ELR (cell line): Measurements from ENCODE around the gene SSH2.

Source experiments
- DNase-seq: peaks from one replicate; pipeline ENCODE4 v3.0.0-alpha.2; 2015; ENCODE audit warnings: low read depth

The SSH2 gene

GRCh38 chr17:29612094-29612403, 318.0 kb downstream of the SSH2 start:
- DNase-seq, result no peak

DNA sequence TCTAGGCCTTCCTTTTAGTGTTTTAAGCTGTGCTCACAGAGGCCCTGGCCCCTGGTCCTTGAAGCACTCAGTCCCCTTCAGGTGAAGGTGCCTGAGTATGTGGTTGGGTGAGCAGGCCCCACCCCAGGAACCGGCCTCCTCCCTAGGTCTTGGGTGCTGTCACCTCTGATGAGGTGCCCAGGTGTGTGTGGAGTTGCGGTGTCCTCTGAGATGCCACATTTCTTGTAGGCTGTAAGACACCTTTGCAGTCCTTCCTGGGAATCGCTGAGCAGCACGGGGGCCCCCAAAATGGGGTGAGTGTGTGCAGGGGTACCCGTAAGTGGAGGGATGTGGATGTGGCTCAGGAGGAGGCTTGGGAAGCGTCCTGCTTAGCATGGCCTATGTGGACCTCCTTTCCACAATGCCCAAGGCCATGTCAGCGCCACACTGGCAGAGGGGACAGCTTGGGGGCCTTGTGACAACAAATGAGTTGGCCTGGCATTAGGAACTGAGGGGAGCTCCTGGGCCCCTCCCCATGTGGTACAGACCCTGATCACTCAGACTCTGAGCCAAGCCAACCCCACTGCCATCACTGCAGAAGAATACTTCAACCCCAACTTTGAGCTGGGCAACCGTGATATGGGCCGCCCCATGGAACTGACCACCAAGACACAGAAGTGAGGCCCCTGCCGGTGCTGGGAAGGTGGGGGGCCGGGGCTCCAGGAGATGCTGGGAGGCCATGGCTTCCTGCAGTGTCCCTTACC, 318.5 kb downstream of the SSH2 start:
- DNase-seq, result no peak

- no peak for DNase-seq
Measured at GRCh38 chr17:29610395-29610794, 319.6 kb downstream of the SSH2 start.

GRCh38 chr17:29608986-29609385, 321.0 kb downstream of the SSH2 start:
- DNase-seq, result no peak

GRCh38 chr17:29607557-29608195, 322.4 kb downstream of the SSH2 start:
- no peak for DNase-seq

DNA sequence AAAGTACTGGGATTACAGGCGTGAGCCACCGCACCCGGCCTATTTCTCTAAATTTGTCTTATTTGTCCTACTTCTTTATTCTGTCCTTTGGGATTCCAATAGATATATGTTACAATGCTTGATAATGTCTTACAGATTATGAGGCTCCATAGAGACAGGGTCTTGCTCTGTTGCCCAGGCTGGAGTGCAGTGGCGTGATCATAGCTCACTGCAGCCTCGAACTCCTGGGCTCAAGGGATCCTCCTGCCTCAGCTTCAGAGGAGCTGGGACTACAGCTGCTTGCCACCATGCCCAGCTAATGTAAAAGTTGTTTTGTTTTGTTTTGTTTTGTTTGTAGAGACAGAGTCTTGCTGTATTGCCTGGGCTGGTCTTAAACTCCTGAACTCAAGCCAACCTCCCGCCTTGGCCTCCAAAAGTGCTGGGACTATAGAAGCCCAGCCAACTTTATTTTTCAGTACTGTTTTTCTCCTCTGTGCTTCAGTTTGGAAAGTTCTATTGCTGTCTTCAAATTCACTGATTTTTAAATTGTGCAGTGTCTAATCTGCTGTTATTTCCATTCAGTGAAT, 326.8 kb downstream of the SSH2 start:
- DNase-seq, result no peak

DNA sequence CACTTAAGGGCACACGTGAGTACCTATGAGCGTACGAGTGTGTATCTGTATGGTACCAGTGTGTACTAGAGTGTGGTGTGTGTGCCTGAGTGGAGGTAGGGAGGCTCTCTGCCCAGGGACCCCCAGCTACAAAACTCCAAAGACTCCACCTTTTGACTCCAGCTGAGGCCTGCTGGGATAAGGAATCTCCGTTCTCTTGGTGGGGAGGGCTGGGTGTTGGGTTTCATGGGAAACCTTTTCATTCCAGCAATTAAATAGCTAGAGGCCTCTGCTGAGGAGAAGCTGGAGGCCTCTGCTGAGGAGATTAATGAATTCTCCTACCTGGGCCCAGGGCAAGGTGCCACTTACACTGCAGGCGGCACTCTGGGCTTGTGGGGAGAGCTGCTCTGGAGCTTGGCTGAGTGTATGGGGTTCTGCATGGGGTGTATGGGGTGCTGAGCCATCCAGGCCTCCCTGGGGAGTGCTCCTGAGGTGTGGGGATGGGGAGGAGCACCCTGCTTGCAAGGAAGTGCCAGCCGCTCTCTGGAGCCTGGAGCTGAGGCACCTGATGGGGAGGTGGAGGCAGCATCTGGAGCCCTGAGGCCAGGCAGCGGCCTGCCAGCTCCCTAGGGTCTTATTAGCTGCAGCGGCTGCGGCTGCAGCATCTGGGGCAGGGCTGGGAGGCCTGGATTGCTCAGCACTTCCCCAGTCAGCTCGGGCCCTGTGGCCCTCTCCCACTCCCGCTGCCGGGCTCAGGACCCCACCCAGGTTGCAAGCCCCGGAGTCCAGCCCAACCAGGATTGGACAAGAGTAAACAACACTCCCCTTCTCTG, 332.5 kb downstream of the SSH2 start:
- DNase-seq, result no peak

DNA sequence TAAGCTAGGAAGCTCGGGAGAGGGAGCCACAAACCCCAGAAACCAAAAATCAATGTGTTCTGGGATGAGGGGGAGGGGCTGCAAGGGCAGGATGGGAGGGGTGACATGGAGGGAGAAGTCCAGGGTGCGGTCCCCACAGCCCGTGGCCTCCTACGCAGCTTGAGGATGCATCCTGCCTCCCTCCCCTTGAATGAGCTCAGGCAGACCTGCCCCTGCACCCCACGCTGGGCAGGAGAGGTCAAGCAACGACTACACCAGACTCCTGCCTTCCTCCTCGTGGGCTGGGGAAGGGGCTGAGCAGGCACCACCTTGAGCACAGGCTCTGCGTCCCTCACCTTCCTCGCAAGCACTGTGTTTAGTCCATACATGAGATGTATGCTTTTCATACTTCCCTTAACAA, 333.2 kb downstream of the SSH2 start:
- DNase-seq, result no peak

- DNase-seq, result no peak
Measured at GRCh38 chr17:29595943-29596774, 333.9 kb downstream of the SSH2 start.

DNA sequence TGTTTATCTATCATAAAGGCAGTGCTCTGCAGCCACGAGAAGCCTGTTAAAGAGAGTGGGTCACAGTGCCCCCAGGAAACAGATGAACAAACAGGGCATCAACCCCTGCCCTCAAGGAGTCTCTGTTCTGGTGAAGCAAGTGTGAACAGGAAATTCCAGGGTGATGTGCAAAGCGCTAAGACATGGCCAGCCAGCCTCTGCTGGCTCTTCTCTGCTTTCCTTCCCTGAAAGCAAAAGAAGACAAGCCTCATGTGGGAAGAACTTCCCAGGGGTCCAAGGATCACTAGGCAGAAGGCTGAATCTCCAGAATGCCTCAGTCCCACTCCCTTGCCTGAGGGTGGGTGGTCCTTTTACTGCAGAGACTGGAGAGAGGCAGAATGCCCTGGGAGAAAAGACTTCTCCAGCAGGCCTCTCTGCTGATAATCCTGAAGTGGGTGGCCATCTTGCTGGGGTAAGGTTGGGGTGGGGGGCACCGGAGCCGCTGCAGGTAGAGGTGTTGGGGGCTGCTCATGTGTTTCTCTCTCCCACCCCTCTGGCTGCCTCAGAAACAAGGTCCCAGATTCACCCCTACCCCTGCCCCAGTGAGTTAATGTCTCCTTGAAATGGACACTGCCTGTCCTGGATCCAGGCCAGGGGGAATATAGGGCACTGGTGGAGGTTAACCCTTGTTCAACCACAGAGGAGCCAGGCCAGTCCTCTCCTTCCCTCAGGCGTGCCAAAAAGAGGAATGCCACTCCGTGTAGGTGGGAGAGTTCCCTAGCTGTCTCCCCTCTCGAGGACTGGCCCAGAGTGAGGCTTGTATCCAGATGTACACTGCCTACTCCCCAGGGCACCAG, 334.7 kb downstream of the SSH2 start:
- DNase-seq, result no peak

- DNase-seq, result no peak
Measured at GRCh38 chr17:29594519-29595090, 335.4 kb downstream of the SSH2 start.

DNA sequence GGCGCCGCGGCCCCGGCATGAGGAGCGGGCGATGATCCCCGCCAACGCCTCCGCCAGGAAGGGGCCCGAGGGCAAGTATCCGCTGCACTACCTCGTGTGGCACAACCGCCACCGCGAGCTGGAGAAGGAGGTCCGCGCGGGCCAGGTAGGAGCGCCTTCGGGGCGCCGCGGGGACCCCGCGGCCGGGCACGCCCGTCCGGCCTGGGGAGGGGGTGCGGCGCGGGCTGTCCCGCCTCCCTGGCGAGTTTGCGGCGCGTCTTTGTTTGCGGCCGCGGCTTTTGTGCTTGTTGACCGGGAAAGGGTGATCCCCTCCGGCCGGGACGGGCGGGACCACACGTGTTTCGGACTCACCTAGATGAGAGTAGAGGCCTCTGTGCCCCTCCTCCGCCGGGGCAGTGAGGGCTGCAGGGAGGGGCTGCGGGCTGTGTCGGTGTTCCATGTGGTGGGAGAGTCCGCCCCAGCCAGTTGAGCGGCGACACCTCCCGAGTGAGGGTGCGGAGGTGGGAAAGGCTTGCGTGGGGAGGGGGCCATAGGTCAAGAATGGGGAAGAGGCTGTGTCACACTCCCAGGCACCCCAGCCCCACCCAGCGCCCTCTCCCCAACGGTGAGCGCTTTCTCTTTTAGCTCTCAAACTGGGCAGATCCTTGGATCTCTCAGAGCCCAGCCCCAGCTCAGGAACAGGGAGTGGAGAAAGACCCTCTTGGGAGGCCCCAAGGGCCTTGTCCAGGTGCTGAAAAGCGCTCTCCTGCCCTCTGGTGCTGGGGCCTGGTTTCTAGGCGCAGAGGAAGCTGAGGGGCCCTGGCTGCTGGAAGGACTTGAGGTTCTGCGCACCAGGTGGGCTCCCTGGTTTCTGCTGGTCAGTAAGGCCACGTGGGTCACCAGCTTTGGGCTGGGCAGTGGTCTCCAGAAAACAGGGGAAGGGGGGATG, 336.2 kb downstream of the SSH2 start:
- peak; percentile 43 for DNase-seq

GRCh38 chr17:29592850-29593551, 337.0 kb downstream of the SSH2 start, which contains the start of gene ANKRD13B:
Gene ANKRD13B (plus strand): TSS chr17:29593132. CDS start chr17:29593622, 490 bp downstream.
- peak; percentile 49 for DNase-seq

- DNase-seq, result peak; percentile 86
Measured at GRCh38 chr17:29591737-29592608, 338.1 kb downstream of the SSH2 start.

GRCh38 chr17:29591146-29591736, 338.8 kb downstream of the SSH2 start:
- peak; percentile 71 for DNase-seq

DNA sequence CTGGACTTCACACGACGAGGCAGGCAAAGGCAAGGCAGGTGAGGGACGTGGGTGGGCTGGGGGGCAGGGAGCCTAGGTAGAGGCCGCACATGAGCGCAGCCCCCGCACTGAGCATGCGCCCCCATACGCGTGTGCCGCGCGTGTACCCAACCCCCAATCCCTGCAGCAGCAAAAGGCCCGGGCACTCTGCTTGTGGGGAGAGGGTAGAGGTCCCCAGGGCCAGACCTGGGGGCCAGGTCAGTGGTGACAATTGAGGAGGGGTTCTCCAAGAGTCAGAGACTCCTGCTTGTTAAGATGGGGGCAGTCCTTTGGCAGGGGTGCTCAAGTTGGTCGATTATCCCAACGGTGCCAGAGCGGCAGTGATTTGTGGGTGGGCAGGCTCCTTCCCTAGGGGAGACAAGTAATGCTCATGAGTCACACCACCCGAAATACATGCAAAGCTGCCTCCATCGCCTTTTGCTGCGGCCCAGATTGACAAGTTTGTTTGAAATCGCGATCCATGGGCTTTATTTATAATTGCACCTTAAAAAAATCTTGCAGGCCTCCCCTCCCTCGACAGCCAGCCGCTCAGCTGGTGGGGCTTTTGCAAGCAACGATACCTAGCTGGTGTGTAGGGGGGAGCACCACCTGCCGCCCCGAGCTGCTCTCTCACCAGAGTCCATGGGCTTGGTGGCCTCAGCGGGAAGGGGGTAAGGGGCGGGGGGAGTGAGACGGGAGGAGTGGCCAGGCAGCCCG, 339.4 kb downstream of the SSH2 start:
- DNase-seq, result peak; percentile 82
